SIG-M5 (cell line): ENCODE measurements around the gene NTN1.

ENCODE experiments used
- DNase-seq: peaks from one replicate; lab custom pipeline; 2025; lab: John Stamatoyannopoulos, UW

Gene NTN1

DNA sequence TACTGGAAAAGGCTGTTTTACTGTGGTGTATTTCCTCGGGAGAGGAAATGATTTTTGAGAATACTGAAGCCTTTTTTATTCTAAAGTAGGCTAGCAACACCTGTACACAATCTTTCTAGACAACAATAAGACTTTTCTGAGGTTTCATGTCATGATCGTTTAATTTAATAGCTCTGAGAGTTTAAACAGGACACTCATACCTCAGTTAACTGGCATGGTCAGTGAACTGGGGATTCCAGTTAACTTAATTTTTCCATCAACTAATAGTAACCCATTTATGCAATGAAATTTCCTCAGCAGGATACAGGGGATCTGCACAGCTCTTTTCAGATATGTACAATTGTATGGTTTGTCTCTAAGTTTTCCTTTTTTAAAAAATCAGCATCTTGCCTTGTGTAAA lies 262.6 kb downstream of the NTN1 start:
- DNase-seq: no peak

DNA sequence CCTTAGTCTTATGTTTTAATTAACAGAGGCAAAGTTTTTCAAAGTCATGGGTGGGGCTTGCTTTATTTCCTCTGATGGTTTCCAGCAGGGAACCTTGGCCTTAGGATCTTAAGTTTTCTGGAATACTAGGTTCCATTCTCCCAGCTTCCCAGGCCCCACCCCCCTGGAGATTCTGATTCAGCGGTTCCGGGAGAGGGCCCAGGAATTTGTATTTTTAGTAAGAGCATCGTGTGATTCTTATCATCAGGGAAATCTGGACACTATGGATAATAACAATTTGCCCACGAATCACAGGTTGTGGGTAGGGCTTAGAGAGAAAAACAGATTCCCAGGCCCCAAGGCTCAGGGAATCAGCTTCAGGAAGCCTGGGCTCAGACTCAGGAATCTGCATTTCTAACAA lies 263.6 kb downstream of the NTN1 start:
- no peak for DNase-seq

DNA sequence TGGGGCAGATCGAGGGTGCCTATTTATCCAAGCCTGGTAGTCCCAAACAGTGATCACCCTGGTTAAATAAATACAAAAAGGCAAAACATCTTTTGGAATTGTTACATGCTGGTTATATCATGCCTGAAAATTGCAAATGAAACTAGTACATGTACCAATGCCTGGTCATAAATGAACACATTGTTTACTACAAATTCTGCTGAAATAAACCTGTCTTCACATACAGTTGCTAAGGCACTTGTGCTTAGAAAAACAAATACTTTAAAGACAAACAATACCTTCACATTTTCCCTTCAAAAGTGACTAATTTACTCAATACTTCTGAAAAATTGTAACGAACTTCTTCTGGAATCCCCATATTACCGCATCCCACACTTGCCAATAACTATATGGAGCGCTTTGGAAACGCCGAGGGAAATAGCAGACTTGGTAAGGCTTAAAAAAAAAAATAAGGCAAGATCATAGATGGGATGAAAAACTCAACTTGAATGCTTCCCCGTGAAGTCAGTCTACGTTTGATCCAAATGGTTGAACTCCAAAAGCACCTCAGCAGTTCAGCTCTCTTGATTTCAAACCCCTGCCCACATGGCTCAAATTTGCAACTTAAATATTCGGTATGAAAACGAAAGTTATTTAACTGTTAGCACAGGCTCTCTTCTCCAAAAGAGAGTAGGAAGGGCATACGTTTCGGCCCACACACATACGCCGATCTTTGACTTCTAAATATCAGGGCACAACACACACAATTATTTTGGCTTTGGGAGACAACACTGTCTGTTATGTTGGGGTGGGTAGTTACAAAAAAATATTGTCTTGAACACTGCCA lies 264.5 kb downstream of the NTN1 start:
- no peak for DNase-seq

GRCh38 chr17:9286434-9286833 lies 265.1 kb downstream of the NTN1 start:
- no peak for DNase-seq

GRCh38 chr17:9287306-9287705 lies 266.0 kb downstream of the NTN1 start:
- DNase-seq: no peak

DNA sequence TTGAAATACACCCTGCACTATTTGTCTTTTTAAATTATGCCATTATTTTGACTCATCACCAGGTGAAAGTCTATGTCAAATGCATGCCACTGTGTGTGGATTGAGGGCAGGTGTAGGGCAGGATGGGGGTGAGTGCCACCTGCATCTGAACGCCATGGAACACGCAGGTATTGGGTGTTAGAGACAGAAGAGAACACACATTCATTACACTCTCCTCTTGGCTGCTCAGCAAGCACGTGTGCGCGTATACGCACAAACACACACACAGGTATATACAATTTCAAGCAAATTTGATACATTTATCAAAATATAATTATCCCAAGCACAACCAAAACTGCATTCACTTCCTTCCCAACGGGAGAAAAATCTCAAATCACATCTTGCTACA lies 268.9 kb downstream of the NTN1 start:
- DNase-seq: no peak

DNA sequence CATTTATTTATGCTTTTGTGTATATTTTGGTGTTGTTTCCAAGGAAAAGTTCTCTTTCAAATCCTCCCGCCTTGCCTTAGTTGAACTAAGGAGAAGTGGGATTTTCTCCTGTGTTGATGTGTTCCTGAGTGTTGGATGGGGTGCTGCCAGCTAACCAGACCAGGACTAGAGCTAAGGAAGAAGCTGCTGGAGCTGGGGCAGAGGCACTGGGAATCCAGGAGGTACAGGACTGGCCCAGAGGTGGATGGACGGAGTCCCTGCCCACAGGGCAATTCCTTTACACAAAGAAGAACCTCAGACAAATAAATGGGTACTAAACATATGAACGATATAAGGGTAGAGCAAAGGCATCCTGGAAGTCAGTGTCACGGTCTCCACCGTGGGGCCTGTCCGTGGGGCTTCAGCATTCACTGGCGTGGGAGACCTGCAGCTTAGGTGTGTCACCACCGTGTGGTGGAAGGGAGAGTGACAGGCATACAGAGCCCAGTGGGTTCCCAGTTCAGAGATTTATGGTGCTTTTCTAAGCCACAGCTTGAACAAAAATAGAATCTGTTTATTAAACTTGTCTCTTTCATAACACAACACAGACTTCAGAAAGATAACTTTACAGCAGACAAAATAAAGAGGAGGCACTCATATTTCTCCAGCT lies 270.7 kb downstream of the NTN1 start:
- DNase-seq: no peak

GRCh38 chr17:9292561-9292941 lies 271.2 kb downstream of the NTN1 start:
- DNase-seq: no peak
